ENCODE data around the gene RGMA. TPM values are rescaled to one million over a fixed set of nuclear protein-coding genes. Genes with fewer than 3 reads are reported as not detected.

The RGMA gene, protein sequence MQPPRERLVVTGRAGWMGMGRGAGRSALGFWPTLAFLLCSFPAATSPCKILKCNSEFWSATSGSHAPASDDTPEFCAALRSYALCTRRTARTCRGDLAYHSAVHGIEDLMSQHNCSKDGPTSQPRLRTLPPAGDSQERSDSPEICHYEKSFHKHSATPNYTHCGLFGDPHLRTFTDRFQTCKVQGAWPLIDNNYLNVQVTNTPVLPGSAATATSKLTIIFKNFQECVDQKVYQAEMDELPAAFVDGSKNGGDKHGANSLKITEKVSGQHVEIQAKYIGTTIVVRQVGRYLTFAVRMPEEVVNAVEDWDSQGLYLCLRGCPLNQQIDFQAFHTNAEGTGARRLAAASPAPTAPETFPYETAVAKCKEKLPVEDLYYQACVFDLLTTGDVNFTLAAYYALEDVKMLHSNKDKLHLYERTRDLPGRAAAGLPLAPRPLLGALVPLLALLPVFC
- polyA plus RNA-seq (2013) = 0.33 and 0.40 TPM in 2 replicates

DNA sequence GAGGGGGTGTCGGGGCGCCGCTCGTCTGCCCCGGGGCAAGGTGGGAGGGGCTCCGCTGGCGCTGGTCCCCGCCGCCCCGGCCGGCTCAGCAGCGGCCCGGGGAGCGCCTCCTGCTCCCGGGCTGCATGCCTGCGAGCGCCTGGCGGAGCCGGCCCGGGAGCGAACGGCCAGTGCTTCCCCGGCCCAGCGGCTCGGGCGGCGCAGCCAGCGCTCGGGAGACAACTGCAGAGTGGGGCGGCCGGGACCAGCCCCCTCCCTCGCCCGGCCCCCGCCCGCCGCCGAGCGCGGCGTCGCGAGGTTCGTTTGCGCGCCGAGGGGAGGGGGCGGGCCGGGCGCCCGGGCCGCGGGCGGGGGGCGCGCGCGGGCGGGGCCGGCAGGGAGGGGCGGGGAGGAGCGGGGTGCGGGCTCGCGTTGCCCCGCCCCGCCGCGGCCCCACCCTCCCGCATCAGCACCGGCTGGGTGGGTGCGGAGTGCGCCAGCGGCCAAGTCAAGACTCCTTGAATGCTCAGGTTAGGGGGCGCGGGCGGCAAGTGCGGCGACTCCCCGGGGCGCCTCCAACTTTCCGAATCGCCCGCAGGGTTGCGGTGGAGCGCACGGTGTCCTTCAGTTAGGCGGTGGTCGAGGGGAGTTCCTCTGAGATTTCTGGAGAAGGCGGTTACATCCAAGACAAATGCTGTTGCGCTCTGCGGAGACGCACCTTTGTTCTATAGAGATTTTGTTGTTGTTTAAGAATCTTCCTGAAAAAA, at the start of gene RGMA:
TSS of gene RGMA (minus strand) at position 231 of the 746 bp plus-strand sequence. CDS start 279 bp downstream, outside the sequence.
- Histone ChIP-seq H3K9me3 (ENCODE audit: insufficient read depth, low read depth, low read length) (peaks cover 3% of the 10 kb centered on the region), H3K9ac (ENCODE audit: low read length) (no peak within 1 kb of the TSS), H3K4ac (ENCODE audit: low read depth, low read length) (no peak within 1 kb of the TSS), H2BK120ac (ENCODE audit: insufficient read depth, low read length, poor library complexity) (no peak within 1 kb of the TSS), H3K18ac (ENCODE audit: low read length) (no peak within 1 kb of the TSS), H3K23ac (ENCODE audit: low read length) (no peak within 1 kb of the TSS), H4K91ac (ENCODE audit: low read depth, low read length) (no peak within 1 kb of the TSS), H3K14ac (ENCODE audit: low read length) (no peak within 1 kb of the TSS), H2BK5ac (ENCODE audit: low read depth, low read length, poor library complexity) (no peak within 1 kb of the TSS), H3K36me3 (ENCODE audit: control insufficient read depth in 1 of 2, insufficient read depth in 2 of 2, low read length in 2 of 2) (no peaks in the 10 kb centered on the region), H3K79me1 (ENCODE audit: low read length) (no peaks in the 10 kb centered on the region), H3K79me2 (ENCODE audit: control insufficient read depth, insufficient read depth, low read length, poor library complexity) (no peaks in the 10 kb centered on the region), H4K8ac (ENCODE audit: low read depth, low read length) (no peak within 1 kb of the TSS), H3K4me3 (ENCODE audit: low read depth, low read length) (peak within 1 kb of the TSS; percentile 54), H3K27ac (ENCODE audit: low read depth, low read length) (no peak within 1 kb of the TSS), H2BK12ac (ENCODE audit: low read length) (no peak within 1 kb of the TSS), H3K4me1 (ENCODE audit: control insufficient read depth in 1 of 2, insufficient read depth in 2 of 2, low read length in 2 of 2) (peaks cover 7% of the 10 kb centered on the region in 2 experiments), H3K27me3 (ENCODE audit: insufficient read depth, low read length) (peaks cover 31% of the 10 kb centered on the region), H2AFZ (ENCODE audit: insufficient read depth, low read length, poor library complexity) (no peak within 1 kb of the TSS), H2AK5ac (ENCODE audit: low read length) (no peak within 1 kb of the TSS), H3K4me2 (ENCODE audit: low read length) (peak within 1 kb of the TSS; percentile 87), H4K12ac (ENCODE audit: low read depth, low read length) (no peak within 1 kb of the TSS)
- peak in 1 of 2 donors; percentile 26 for DNase-seq
- no CpG with 5 or more reads among the region's 92 CpGs for WGBS (ENCODE audit: extremely low coverage, insufficient coverage, insufficient read length)

DNA sequence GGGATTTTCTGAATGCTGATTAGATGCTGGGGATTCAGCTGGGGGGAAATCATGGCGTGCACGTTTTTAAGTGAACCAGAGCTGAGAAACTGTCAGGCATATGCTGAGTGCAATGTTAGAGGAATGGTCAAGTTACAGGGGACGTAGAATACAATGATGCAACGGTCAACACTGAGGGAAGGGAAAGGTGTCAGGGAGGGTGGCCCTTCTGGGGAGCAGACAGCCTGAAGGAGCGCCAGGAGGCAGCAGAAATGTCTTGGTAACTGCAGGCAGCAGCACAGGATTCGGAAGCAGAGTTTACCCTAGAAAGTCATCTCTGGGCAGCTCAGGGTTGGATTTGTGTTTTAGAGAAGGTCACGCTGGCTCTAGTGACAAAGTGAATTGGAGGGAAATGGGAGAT, 47.6 kb upstream of the RGMA start:
- no peak overlapping the region for H3K23ac ChIP-seq (ENCODE audit: low read length)
- H4K8ac ChIP-seq (ENCODE audit: low read depth, low read length) = no peak overlapping the region
- no peak overlapping the region for H3K14ac ChIP-seq (ENCODE audit: low read length)
- no peak overlapping the region for H4K91ac ChIP-seq (ENCODE audit: low read depth, low read length)
- H3K4me1 ChIP-seq (ENCODE audit: control insufficient read depth in 1 of 2, insufficient read depth in 2 of 2, low read length in 2 of 2) = no peaks in the 10 kb centered on the region
- no peaks in the 10 kb centered on the region for H3K27me3 ChIP-seq (ENCODE audit: insufficient read depth, low read length)
- no peak overlapping the region for H2BK5ac ChIP-seq (ENCODE audit: low read depth, low read length, poor library complexity)
- H3K79me2 ChIP-seq (ENCODE audit: control insufficient read depth, insufficient read depth, low read length, poor library complexity) = no peaks in the 10 kb centered on the region
- DNase-seq = no peak
- H3K4me3 ChIP-seq (ENCODE audit: low read depth, low read length) = peak overlapping the region; percentile 49
- H2BK120ac ChIP-seq (ENCODE audit: insufficient read depth, low read length, poor library complexity) = no peak overlapping the region
- peaks cover 2% of the 10 kb centered on the region for H3K9me3 ChIP-seq (ENCODE audit: insufficient read depth, low read depth, low read length)
- H3K27ac ChIP-seq (ENCODE audit: low read depth, low read length) = no peak overlapping the region
- no peaks in the 10 kb centered on the region for H3K79me1 ChIP-seq (ENCODE audit: low read length)
- H4K12ac ChIP-seq (ENCODE audit: low read depth, low read length) = no peak overlapping the region
- H3K4ac ChIP-seq (ENCODE audit: low read depth, low read length) = no peak overlapping the region
- H2AFZ ChIP-seq (ENCODE audit: insufficient read depth, low read length, poor library complexity) = no peak overlapping the region
- no peak overlapping the region for H3K4me2 ChIP-seq (ENCODE audit: low read length)
- no peak overlapping the region for H3K9ac ChIP-seq (ENCODE audit: low read length)
- H2BK12ac ChIP-seq (ENCODE audit: low read length) = no peak overlapping the region
- H3K18ac ChIP-seq (ENCODE audit: low read length) = no peak overlapping the region
- no CpG with 5 or more reads among the region's 7 CpGs for WGBS (ENCODE audit: extremely low coverage, insufficient coverage, insufficient read length)
- H2AK5ac ChIP-seq (ENCODE audit: low read length) = no peak overlapping the region
- H3K36me3 ChIP-seq (ENCODE audit: control insufficient read depth in 1 of 2, insufficient read depth in 2 of 2, low read length in 2 of 2) = no peaks in the 10 kb centered on the region

DNA sequence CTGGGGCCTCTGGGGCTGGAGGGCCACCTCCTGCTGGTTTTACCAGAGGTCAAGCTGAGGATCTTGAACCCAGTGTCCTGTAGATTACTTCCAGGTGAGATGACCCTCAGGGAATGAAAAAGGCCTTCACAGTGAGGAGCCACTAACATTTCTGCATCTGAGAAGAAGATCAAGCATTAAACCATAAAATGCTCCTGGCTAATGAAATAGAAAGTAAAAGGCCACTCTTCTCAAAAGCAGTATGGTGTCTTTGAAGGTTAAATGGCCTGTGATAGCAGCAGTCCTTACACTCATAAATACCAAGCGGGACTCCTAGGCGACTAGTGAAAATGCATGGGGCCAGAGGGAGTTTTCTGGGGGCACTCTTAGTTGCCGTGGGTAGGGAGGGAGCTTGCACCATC, 47.0 kb upstream of the RGMA start:
- Histone ChIP-seq H3K23ac (ENCODE audit: low read length) (no peak overlapping the region), H3K18ac (ENCODE audit: low read length) (no peak overlapping the region), H2BK12ac (ENCODE audit: low read length) (no peak overlapping the region), H4K12ac (ENCODE audit: low read depth, low read length) (no peak overlapping the region), H3K36me3 (ENCODE audit: control insufficient read depth in 1 of 2, insufficient read depth in 2 of 2, low read length in 2 of 2) (no peaks in the 10 kb centered on the region), H2BK120ac (ENCODE audit: insufficient read depth, low read length, poor library complexity) (no peak overlapping the region), H3K4me2 (ENCODE audit: low read length) (no peak overlapping the region), H3K27me3 (ENCODE audit: insufficient read depth, low read length) (no peaks in the 10 kb centered on the region), H3K4me3 (ENCODE audit: low read depth, low read length) (no peak overlapping the region), H3K4me1 (ENCODE audit: control insufficient read depth in 1 of 2, insufficient read depth in 2 of 2, low read length in 2 of 2) (no peaks in the 10 kb centered on the region), H3K79me1 (ENCODE audit: low read length) (no peaks in the 10 kb centered on the region), H3K4ac (ENCODE audit: low read depth, low read length) (no peak overlapping the region), H2AFZ (ENCODE audit: insufficient read depth, low read length, poor library complexity) (no peak overlapping the region), H2BK5ac (ENCODE audit: low read depth, low read length, poor library complexity) (no peak overlapping the region), H4K91ac (ENCODE audit: low read depth, low read length) (no peak overlapping the region), H3K9me3 (ENCODE audit: insufficient read depth, low read depth, low read length) (peaks cover 4% of the 10 kb centered on the region), H3K79me2 (ENCODE audit: control insufficient read depth, insufficient read depth, low read length, poor library complexity) (no peaks in the 10 kb centered on the region), H3K9ac (ENCODE audit: low read length) (no peak overlapping the region), H3K27ac (ENCODE audit: low read depth, low read length) (no peak overlapping the region), H4K8ac (ENCODE audit: low read depth, low read length) (no peak overlapping the region), H2AK5ac (ENCODE audit: low read length) (no peak overlapping the region), H3K14ac (ENCODE audit: low read length) (no peak overlapping the region)
- no CpG with 5 or more reads among the region's 3 CpGs for WGBS (ENCODE audit: extremely low coverage, insufficient coverage, insufficient read length)
- DNase-seq = no peak

DNA sequence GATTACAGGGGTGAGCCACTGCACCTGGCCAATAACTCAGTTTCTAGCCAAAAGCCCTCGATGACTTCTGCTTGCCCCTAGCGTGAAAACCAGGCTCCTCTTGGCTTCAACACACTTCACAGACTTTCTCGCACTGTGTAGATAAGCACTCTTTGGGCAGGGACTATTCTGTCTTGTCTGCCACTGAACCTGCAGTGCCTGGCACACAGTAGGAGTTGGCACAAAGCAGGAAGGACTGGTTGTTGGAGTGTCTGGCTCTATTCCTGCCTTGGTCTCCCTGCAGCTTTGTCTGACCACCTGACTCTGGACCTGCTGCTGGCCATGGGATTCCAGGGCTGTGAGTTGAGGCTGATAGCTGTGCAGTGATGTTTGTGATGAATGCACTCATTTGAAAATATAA, 46.4 kb upstream of the RGMA start:
- no peaks in the 10 kb centered on the region for H3K4me1 ChIP-seq (ENCODE audit: control insufficient read depth in 1 of 2, insufficient read depth in 2 of 2, low read length in 2 of 2)
- peaks cover 4% of the 10 kb centered on the region for H3K9me3 ChIP-seq (ENCODE audit: insufficient read depth, low read depth, low read length)
- H3K79me1 ChIP-seq (ENCODE audit: low read length) = no peaks in the 10 kb centered on the region
- H3K4me3 ChIP-seq (ENCODE audit: low read depth, low read length) = peak overlapping the region; percentile 5
- no peaks in the 10 kb centered on the region for H3K79me2 ChIP-seq (ENCODE audit: control insufficient read depth, insufficient read depth, low read length, poor library complexity)
- no peak overlapping the region for H2AK5ac ChIP-seq (ENCODE audit: low read length)
- no peak overlapping the region for H2BK12ac ChIP-seq (ENCODE audit: low read length)
- no peak overlapping the region for H4K12ac ChIP-seq (ENCODE audit: low read depth, low read length)
- WGBS (ENCODE audit: extremely low coverage, insufficient coverage, insufficient read length) = no CpG with 5 or more reads among the region's 3 CpGs
- H2AFZ ChIP-seq (ENCODE audit: insufficient read depth, low read length, poor library complexity) = no peak overlapping the region
- no peak overlapping the region for H4K91ac ChIP-seq (ENCODE audit: low read depth, low read length)
- H4K8ac ChIP-seq (ENCODE audit: low read depth, low read length) = no peak overlapping the region
- H3K27me3 ChIP-seq (ENCODE audit: insufficient read depth, low read length) = no peaks in the 10 kb centered on the region
- H3K4me2 ChIP-seq (ENCODE audit: low read length) = no peak overlapping the region
- no peak overlapping the region for H3K18ac ChIP-seq (ENCODE audit: low read length)
- H3K36me3 ChIP-seq (ENCODE audit: control insufficient read depth in 1 of 2, insufficient read depth in 2 of 2, low read length in 2 of 2) = no peaks in the 10 kb centered on the region
- no peak overlapping the region for H3K9ac ChIP-seq (ENCODE audit: low read length)
- H3K23ac ChIP-seq (ENCODE audit: low read length) = peak overlapping the region; percentile 74
- no peak overlapping the region for H2BK120ac ChIP-seq (ENCODE audit: insufficient read depth, low read length, poor library complexity)
- no peak overlapping the region for H3K27ac ChIP-seq (ENCODE audit: low read depth, low read length)
- DNase-seq = no peak
- no peak overlapping the region for H2BK5ac ChIP-seq (ENCODE audit: low read depth, low read length, poor library complexity)
- no peak overlapping the region for H3K14ac ChIP-seq (ENCODE audit: low read length)
- no peak overlapping the region for H3K4ac ChIP-seq (ENCODE audit: low read depth, low read length)
